HEK293 (cell line): ENCODE measurements around the gene TIAM1.

Experiments
- CTCF ChIA-PET: fragments of 350-600 bp; formaldehyde crosslinking; extraction: SDS; loops from one replicate; lab custom pipeline; 2021; ENCODE audit warnings: antibody characterized with exemption; lab: Yijun Ruan, JAX
- POLR2A ChIA-PET: fragments of 300-600 bp; formaldehyde crosslinking; extraction: SDS; loops from one replicate; lab custom pipeline; 2020; ENCODE audit warnings: antibody characterized with exemption, inconsistent platforms; lab: Yijun Ruan, JAX
- H3K27ac ChIP-seq: fragments of 200-500 bp; sonication (Bioruptor generic); 2 replicates; pipeline ENCODE4 v1.5.1; 2014; ENCODE audit warnings: low read depth, low read length, control low read depth, inconsistent platforms; ENCODE audit errors: extremely low read depth
- H3K36me3 ChIP-seq, 2 experiments: fragments of 200-500 bp in 1 of 2; sonication (Bioruptor generic) in 1 of 2; 1 replicate in 1 of 2; 2 replicates in 1 of 2; pipeline ENCODE4 v1.5.1; 2014 to 2017; ENCODE audit warnings: inconsistent platforms in 2 of 2, low read length in 2 of 2; ENCODE audit not compliant: control insufficient read depth in 2 of 2, insufficient read depth in 1 of 2
- H3K4me1 ChIP-seq: fragments of 200-500 bp; sonication (Bioruptor generic); 2 replicates; pipeline ENCODE4 v1.5.1; 2014; ENCODE audit warnings: mild to moderate bottlenecking, low read length, inconsistent platforms; ENCODE audit not compliant: control insufficient read depth, insufficient read depth
- H3K4me3 ChIP-seq: 2 replicates; pipeline ENCODE4 v1.5.1; 2011; ENCODE audit warnings: low read depth, mild to moderate bottlenecking, control low read depth, low read length, moderate library complexity
- H3K9me3 ChIP-seq: fragments of 200-500 bp; sonication (Bioruptor generic); 2 replicates; pipeline ENCODE4 v1.5.1; 2014; ENCODE audit warnings: low read depth, low read length, inconsistent platforms; ENCODE audit not compliant: control insufficient read depth, insufficient read depth
- SALL2 ChIP-seq: fragments of 450-650 bp; formaldehyde crosslinking; IDR thresholded peaks from 2 replicates; pipeline ENCODE4 v1.5.0; 2017; ENCODE audit warnings: missing biosample characterization, mild to moderate bottlenecking, missing genetic modification characterization, borderline replicate concordance
- ZBTB21 ChIP-seq: fragments of 450-650 bp; formaldehyde crosslinking; IDR thresholded peaks from 2 replicates; pipeline ENCODE4 v1.5.1; 2017; ENCODE audit warnings: missing biosample characterization, missing genetic modification characterization
- ZEB2 ChIP-seq: fragments of 450-650 bp; formaldehyde crosslinking; IDR thresholded peaks from 2 replicates; pipeline ENCODE4 v1.5.1; 2016; ENCODE audit warnings: missing biosample characterization, missing genetic modification characterization
- ZNF16 ChIP-seq: fragments of 450-650 bp; formaldehyde crosslinking; IDR thresholded peaks from 2 replicates; pipeline ENCODE4 v1.5.1; 2016; ENCODE audit warnings: low read depth, missing biosample characterization, missing genetic modification characterization
- ZNF223 ChIP-seq: fragments of 450-650 bp; formaldehyde crosslinking; IDR thresholded peaks from 2 replicates; pipeline ENCODE4 v1.5.1; 2016; ENCODE audit warnings: missing biosample characterization, missing genetic modification characterization
- ZNF366 ChIP-seq: fragments of 450-650 bp; formaldehyde crosslinking; conservative IDR thresholded peaks from 2 replicates; pipeline ENCODE4 v1.5.1; 2016; ENCODE audit warnings: missing biosample characterization, missing genetic modification characterization
- ZNF473 ChIP-seq: fragments of 450-650 bp; formaldehyde crosslinking; IDR thresholded peaks from 2 replicates; pipeline ENCODE4 v1.5.1; 2017; ENCODE audit warnings: missing biosample characterization, missing genetic modification characterization
- ZNF670 ChIP-seq: fragments of 450-650 bp; formaldehyde crosslinking; IDR thresholded peaks from 2 replicates; pipeline ENCODE4 v1.5.1; 2016; ENCODE audit warnings: missing biosample characterization, missing genetic modification characterization, low read depth
- ZNF707 ChIP-seq: fragments of 450-650 bp; formaldehyde crosslinking; IDR thresholded peaks from 2 replicates; pipeline ENCODE4 v1.5.1; 2016; ENCODE audit warnings: missing biosample characterization, missing genetic modification characterization
- ZNF776 ChIP-seq: fragments of 450-650 bp; formaldehyde crosslinking; IDR thresholded peaks from 2 replicates; pipeline ENCODE4 v1.5.0; 2017; ENCODE audit warnings: missing biosample characterization, missing genetic modification characterization, borderline replicate concordance
- ZNF843 ChIP-seq: fragments of 450-650 bp; formaldehyde crosslinking; IDR thresholded peaks from 2 replicates; pipeline ENCODE4 v1.5.1; 2016; ENCODE audit warnings: missing biosample characterization, missing genetic modification characterization
- TF ChIP-seq, protein P1 (sequence below): fragments of 450-650 bp; formaldehyde crosslinking; IDR thresholded peaks from 2 replicates; pipeline ENCODE4 v1.5.1; 2016; ENCODE audit warnings: missing biosample characterization, missing genetic modification characterization
- TF ChIP-seq, protein P2 (sequence below): fragments of 450-650 bp; formaldehyde crosslinking; IDR thresholded peaks from 2 replicates; pipeline ENCODE4 v1.5.1; 2016; ENCODE audit warnings: missing biosample characterization, missing genetic modification characterization
- TF ChIP-seq, protein P3 (sequence below): fragments of 450-650 bp; formaldehyde crosslinking; conservative IDR thresholded peaks from 2 replicates; pipeline ENCODE4 v1.5.1; 2016; ENCODE audit warnings: low read depth, missing biosample characterization, missing genetic modification characterization
- TF ChIP-seq, protein P4 (sequence below): fragments of 450-650 bp; formaldehyde crosslinking; IDR thresholded peaks from 2 replicates; pipeline ENCODE4 v1.5.1; 2016; ENCODE audit warnings: missing biosample characterization, missing genetic modification characterization, borderline replicate concordance
- TF ChIP-seq, protein P5 (sequence below): fragments of 450-650 bp; formaldehyde crosslinking; IDR thresholded peaks from 2 replicates; pipeline ENCODE4 v1.5.1; 2017; ENCODE audit warnings: missing biosample characterization, missing genetic modification characterization
- TF ChIP-seq, protein P6 (sequence below): fragments of 450-650 bp; formaldehyde crosslinking; IDR thresholded peaks from 2 replicates; pipeline ENCODE4 v1.5.1; 2016; ENCODE audit warnings: missing biosample characterization, missing genetic modification characterization

Gene TIAM1

DNA sequence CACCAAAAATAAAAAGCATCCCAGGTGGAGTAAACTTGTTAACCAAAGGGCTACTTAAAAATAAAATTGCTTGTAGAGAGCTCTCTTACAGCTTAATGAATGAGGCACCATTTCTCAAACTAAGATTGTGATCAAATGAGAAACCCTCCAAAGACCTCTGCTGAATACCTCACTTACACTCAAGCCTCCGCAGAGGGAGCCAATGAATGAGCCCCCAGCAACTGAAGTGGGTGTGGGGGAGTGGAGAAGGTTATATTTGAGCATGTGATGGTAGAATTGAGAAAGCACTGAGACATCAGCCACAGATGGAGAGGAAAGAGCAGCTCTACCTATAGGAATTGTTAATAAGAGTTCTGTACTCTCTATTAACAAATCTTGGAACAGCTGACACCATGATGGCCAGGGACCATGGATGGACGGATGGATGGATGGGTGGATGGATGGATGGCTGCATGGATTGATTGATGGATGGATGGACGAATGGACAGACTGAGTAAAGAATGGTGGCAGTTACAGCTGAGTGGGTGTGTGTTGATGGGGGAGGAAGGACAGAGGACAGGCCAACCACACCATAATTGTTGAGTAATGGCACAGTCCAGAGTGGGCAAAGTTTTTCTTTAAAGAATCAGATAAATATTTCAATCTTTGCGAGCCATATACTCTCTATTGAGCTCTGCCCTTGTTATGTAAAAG lies 20.3 kb upstream of the TIAM1 start:
- Histone ChIP-seq H3K9me3 (no peaks in the 10 kb centered on the region; the same call in 1 of the 2 replicates), H3K4me1 (peaks cover 13% of the 10 kb centered on the region), H3K27ac (no peak overlapping the region), H3K4me3 (no peak overlapping the region), H3K36me3 (no peaks in the 10 kb centered on the region; a peak in 1 of 3 replicates)
- ChIA-PET CTCF (interaction anchor here (1.8 kb wide), 1 partner anchor 18 kb away, joined by 6 read pairs; no protein-coding TSS in a partner anchor), POLR2A (no interaction called here)
- TF ChIP-seq, protein P1, sequence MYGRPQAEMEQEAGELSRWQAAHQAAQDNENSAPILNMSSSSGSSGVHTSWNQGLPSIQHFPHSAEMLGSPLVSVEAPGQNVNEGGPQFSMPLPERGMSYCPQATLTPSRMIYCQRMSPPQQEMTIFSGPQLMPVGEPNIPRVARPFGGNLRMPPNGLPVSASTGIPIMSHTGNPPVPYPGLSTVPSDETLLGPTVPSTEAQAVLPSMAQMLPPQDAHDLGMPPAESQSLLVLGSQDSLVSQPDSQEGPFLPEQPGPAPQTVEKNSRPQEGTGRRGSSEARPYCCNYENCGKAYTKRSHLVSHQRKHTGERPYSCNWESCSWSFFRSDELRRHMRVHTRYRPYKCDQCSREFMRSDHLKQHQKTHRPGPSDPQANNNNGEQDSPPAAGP (tag by site-specific recombination) = no peak
- TF ChIP-seq, protein P2, sequence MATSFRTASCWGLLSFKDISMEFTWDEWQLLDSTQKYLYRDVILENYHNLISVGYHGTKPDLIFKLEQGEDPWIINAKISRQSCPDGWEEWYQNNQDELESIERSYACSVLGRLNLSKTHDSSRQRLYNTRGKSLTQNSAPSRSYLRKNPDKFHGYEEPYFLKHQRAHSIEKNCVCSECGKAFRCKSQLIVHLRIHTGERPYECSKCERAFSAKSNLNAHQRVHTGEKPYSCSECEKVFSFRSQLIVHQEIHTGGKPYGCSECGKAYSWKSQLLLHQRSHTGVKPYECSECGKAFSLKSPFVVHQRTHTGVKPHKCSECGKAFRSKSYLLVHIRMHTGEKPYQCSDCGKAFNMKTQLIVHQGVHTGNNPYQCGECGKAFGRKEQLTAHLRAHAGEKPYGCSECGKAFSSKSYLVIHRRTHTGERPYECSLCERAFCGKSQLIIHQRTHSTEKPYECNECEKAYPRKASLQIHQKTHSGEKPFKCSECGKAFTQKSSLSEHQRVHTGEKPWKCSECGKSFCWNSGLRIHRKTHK (tag by site-specific recombination) = no peak
- TF ChIP-seq, protein P3, sequence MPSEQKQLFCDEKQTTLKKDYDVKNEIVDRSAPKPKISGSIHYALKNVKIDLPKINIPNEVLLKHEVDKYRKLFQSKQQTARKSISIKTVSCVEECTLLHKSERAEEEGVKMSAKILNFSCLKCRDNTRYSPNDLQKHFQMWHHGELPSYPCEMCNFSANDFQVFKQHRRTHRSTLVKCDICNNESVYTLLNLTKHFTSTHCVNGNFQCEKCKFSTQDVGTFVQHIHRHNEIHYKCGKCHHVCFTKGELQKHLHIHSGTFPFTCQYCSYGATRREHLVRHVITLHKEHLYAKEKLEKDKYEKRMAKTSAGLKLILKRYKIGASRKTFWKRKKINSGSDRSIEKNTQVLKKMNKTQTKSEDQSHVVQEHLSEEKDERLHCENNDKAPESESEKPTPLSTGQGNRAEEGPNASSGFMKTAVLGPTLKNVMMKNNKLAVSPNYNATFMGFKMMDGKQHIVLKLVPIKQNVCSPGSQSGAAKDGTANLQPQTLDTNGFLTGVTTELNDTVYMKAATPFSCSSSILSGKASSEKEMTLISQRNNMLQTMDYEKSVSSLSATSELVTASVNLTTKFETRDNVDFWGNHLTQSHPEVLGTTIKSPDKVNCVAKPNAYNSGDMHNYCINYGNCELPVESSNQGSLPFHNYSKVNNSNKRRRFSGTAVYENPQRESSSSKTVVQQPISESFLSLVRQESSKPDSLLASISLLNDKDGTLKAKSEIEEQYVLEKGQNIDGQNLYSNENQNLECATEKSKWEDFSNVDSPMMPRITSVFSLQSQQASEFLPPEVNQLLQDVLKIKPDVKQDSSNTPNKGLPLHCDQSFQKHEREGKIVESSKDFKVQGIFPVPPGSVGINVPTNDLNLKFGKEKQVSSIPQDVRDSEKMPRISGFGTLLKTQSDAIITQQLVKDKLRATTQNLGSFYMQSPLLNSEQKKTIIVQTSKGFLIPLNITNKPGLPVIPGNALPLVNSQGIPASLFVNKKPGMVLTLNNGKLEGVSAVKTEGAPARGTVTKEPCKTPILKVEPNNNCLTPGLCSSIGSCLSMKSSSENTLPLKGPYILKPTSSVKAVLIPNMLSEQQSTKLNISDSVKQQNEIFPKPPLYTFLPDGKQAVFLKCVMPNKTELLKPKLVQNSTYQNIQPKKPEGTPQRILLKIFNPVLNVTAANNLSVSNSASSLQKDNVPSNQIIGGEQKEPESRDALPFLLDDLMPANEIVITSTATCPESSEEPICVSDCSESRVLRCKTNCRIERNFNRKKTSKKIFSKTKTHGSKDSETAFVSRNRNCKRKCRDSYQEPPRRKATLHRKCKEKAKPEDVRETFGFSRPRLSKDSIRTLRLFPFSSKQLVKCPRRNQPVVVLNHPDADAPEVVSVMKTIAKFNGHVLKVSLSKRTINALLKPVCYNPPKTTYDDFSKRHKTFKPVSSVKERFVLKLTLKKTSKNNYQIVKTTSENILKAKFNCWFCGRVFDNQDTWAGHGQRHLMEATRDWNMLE = no peak
- no peak for TF ChIP-seq ZNF707 (tag by site-specific recombination)
- TF ChIP-seq SALL2 (tag by site-specific recombination) = no peak
- TF ChIP-seq, protein P4, sequence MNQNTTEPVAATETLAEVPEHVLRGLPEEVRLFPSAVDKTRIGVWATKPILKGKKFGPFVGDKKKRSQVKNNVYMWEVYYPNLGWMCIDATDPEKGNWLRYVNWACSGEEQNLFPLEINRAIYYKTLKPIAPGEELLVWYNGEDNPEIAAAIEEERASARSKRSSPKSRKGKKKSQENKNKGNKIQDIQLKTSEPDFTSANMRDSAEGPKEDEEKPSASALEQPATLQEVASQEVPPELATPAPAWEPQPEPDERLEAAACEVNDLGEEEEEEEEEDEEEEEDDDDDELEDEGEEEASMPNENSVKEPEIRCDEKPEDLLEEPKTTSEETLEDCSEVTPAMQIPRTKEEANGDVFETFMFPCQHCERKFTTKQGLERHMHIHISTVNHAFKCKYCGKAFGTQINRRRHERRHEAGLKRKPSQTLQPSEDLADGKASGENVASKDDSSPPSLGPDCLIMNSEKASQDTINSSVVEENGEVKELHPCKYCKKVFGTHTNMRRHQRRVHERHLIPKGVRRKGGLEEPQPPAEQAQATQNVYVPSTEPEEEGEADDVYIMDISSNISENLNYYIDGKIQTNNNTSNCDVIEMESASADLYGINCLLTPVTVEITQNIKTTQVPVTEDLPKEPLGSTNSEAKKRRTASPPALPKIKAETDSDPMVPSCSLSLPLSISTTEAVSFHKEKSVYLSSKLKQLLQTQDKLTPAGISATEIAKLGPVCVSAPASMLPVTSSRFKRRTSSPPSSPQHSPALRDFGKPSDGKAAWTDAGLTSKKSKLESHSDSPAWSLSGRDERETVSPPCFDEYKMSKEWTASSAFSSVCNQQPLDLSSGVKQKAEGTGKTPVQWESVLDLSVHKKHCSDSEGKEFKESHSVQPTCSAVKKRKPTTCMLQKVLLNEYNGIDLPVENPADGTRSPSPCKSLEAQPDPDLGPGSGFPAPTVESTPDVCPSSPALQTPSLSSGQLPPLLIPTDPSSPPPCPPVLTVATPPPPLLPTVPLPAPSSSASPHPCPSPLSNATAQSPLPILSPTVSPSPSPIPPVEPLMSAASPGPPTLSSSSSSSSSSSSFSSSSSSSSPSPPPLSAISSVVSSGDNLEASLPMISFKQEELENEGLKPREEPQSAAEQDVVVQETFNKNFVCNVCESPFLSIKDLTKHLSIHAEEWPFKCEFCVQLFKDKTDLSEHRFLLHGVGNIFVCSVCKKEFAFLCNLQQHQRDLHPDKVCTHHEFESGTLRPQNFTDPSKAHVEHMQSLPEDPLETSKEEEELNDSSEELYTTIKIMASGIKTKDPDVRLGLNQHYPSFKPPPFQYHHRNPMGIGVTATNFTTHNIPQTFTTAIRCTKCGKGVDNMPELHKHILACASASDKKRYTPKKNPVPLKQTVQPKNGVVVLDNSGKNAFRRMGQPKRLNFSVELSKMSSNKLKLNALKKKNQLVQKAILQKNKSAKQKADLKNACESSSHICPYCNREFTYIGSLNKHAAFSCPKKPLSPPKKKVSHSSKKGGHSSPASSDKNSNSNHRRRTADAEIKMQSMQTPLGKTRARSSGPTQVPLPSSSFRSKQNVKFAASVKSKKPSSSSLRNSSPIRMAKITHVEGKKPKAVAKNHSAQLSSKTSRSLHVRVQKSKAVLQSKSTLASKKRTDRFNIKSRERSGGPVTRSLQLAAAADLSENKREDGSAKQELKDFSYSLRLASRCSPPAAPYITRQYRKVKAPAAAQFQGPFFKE (tag by site-specific recombination) = no peak
- TF ChIP-seq ZEB2 (tag by site-specific recombination) = no peak
- no peak for TF ChIP-seq ZNF16 (tag by site-specific recombination)
- no peak for TF ChIP-seq ZNF473 (tag by site-specific recombination)
- TF ChIP-seq ZNF776 (tag by site-specific recombination) = no peak
- TF ChIP-seq ZBTB21 (tag by site-specific recombination) = no peak
- TF ChIP-seq, protein P5, sequence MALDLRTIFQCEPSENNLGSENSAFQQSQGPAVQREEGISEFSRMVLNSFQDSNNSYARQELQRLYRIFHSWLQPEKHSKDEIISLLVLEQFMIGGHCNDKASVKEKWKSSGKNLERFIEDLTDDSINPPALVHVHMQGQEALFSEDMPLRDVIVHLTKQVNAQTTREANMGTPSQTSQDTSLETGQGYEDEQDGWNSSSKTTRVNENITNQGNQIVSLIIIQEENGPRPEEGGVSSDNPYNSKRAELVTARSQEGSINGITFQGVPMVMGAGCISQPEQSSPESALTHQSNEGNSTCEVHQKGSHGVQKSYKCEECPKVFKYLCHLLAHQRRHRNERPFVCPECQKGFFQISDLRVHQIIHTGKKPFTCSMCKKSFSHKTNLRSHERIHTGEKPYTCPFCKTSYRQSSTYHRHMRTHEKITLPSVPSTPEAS (tag by site-specific recombination) = no peak
- TF ChIP-seq, protein P6, sequence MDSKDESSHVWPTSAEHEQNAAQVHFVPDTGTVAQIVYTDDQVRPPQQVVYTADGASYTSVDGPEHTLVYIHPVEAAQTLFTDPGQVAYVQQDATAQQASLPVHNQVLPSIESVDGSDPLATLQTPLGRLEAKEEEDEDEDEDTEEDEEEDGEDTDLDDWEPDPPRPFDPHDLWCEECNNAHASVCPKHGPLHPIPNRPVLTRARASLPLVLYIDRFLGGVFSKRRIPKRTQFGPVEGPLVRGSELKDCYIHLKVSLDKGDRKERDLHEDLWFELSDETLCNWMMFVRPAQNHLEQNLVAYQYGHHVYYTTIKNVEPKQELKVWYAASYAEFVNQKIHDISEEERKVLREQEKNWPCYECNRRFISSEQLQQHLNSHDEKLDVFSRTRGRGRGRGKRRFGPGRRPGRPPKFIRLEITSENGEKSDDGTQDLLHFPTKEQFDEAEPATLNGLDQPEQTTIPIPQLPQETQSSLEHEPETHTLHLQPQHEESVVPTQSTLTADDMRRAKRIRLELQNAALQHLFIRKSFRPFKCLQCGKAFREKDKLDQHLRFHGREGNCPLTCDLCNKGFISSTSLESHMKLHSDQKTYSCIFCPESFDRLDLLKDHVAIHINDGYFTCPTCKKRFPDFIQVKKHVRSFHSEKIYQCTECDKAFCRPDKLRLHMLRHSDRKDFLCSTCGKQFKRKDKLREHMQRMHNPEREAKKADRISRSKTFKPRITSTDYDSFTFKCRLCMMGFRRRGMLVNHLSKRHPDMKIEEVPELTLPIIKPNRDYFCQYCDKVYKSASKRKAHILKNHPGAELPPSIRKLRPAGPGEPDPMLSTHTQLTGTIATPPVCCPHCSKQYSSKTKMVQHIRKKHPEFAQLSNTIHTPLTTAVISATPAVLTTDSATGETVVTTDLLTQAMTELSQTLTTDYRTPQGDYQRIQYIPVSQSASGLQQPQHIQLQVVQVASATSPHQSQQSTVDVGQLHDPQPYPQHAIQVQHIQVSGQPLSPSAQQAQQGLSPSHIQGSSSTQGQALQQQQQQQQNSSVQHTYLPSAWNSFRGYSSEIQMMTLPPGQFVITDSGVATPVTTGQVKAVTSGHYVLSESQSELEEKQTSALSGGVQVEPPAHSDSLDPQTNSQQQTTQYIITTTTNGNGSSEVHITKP = peak; percentile 53
- peak; percentile 63 for TF ChIP-seq ZNF366
- no peak for TF ChIP-seq ZNF670
- TF ChIP-seq ZNF223 (tag by site-specific recombination) = no peak
- TF ChIP-seq ZNF843 = no peak
